Spleen (tissue), 7 donors: ENCODE results near the gene RNF150.

Experiments used
- POLR2A ChIP-seq, 3 donors: fragments of 450-650 bp; IDR thresholded peaks; one replicate each; pipeline ENCODE4 v1.5.1; 2017; ENCODE audit warnings: antibody characterized with exemption in 3 of 3, mild to moderate bottlenecking in 1 of 3
- POLR2AphosphoS5 ChIP-seq, 3 donors: sonication (generic); formaldehyde crosslinking; IDR thresholded peaks; one replicate each; pipeline ENCODE4 v1.5.1; 2017; ENCODE audit warnings: antibody characterized with exemption in 3 of 3
- TF ChIP-seq, protein P1 (sequence below), 11 experiments: fragments of 200-600 bp in 7 of 11; fragments of 450-650 bp in 4 of 11; sonication (generic) in 4 of 11; IDR thresholded peaks in 8 of 11; conservative IDR thresholded peaks in 3 of 11; 1 replicate in 7 of 11; 2 replicates in 4 of 11; pipeline versions ENCODE4 v1.4.0 to v1.8.0; 2016 to 2021; ENCODE audit warnings: antibody characterized with exemption in 11 of 11, inconsistent platforms in 4 of 11, mild to moderate bottlenecking in 1 of 11
- donor health status: DM: no; HTN: no; CAD: no; lungs with moderate emphysema.
- donor health status: DM: no; HTN: no; CAD: no.
- donor health status: DM: no; HTN: no; CAD: no.

DNA sequence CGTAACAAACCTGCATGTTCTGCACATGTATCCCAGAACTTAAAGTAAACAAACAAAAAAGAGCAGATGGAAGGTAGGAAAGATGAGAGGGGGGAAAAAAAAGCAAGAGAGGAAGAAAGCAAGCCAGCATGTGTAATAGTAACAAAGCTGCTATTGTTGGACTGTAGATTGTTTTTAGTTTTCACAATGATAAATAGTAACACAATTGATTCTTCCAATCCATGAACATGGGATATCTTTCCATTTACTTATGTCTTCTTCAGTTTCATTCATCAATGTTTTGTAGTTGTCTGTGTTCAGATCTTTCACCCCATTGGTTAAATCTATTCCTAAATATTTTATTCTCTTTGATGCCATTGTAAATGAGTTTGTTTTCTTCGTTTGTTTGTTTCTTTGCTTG, 292.1 kb downstream of the RNF150 start:
- TF ChIP-seq POLR2A (IDR thresholded peaks at IDR 0.05), result no peak
- TF ChIP-seq, protein P1, sequence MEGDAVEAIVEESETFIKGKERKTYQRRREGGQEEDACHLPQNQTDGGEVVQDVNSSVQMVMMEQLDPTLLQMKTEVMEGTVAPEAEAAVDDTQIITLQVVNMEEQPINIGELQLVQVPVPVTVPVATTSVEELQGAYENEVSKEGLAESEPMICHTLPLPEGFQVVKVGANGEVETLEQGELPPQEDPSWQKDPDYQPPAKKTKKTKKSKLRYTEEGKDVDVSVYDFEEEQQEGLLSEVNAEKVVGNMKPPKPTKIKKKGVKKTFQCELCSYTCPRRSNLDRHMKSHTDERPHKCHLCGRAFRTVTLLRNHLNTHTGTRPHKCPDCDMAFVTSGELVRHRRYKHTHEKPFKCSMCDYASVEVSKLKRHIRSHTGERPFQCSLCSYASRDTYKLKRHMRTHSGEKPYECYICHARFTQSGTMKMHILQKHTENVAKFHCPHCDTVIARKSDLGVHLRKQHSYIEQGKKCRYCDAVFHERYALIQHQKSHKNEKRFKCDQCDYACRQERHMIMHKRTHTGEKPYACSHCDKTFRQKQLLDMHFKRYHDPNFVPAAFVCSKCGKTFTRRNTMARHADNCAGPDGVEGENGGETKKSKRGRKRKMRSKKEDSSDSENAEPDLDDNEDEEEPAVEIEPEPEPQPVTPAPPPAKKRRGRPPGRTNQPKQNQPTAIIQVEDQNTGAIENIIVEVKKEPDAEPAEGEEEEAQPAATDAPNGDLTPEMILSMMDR (IDR thresholded peaks at IDR 0.05 in 8 of 11, conservative IDR thresholded peaks at IDR 0.05 in 3 of 11), result no peak
- no peak for TF ChIP-seq POLR2AphosphoS5 (IDR thresholded peaks at IDR 0.05)
